ENCODE measurements around the gene CHI3L1. TPM values are rescaled to one million over a fixed set of nuclear protein-coding genes. Genes with fewer than 3 reads are reported as not detected.

Gene CHI3L1
- polyA plus RNA-seq, 3 donors = 9.7 to 16.6 (median 13.6) TPM

DNA sequence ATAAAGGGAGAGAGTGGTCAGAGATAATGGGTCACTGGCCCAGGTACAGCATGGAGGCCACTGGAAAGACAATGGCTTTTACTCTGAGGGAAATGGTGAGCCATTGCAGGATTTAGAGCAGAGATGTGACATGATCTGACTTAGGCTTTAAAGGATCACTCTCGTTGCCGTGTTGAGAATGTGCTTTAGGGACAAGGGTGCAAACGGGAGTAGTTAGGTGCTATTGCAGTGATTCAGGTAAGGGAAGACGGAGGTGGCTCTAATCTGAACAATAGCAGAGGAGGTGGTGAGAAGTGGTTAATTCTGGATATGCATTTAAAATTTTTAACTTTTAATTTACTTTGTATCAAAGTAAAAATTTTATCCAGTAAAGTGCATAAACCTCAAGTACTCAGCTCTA is 49.2 kb downstream of the CHI3L1 start:
- DNase-seq = no peak

DNA sequence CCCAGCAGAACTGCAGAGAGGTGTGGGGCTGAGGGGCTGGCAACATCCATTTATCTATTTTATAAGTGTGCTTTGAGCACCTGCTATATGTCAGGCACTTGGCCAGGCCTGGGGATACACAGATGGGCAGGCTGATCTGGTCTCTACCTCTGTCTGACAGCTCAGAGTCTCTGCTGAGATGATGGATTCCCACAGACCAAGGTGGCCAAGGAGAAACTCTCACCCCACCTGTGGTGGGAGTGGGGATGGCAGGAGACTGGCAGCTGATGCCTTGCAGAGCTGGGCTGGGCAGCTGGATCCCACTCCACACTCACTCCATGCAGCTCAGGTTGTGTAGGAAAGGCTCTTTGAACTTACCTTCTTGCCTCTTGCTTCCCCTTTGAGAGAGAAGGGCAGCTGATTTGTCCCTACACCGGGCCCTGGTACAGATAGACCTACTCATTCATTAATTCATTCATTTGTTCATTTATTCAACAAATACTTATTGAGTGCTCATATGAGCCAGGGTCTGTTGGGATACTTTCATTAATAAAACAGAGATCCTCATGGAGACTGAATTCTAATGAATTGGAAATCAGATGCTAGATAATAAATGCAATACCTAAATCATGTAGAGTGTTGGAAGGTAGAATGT is 50.0 kb downstream of the CHI3L1 start:
- DNase-seq = no peak

DNA sequence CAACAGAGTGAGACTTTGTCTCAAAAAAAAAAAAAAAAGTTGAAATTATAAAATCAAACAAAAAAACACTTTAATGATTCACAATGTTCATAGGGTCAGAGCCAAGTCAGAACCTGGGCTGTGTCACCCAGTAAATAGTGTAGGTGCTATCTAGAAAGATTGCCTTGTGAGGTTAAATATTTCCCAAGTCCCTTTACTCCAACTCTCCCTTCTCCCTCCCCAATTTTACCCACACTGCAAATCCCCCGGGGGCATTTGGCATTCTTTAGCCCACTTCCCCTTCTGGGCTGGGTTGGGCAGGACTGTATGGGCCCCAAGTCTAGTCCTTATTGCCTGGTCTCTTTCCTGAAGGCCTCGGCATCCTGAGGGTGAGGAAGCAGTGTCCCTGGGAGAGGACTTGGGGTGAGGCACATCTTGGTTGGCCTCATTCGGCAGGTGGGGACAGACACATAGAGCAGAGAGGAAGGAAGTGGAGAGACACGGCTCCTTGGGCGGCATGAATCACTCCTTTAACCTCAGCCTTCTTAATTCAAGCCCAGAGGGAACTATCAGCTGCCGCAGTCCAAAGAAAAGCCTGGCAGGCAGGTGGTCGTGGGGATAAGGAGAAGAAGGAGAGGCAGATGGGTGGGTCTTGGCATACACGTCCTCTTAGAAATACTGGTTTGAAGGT is 50.7 kb downstream of the CHI3L1 start:
- DNase-seq = no peak

DNA sequence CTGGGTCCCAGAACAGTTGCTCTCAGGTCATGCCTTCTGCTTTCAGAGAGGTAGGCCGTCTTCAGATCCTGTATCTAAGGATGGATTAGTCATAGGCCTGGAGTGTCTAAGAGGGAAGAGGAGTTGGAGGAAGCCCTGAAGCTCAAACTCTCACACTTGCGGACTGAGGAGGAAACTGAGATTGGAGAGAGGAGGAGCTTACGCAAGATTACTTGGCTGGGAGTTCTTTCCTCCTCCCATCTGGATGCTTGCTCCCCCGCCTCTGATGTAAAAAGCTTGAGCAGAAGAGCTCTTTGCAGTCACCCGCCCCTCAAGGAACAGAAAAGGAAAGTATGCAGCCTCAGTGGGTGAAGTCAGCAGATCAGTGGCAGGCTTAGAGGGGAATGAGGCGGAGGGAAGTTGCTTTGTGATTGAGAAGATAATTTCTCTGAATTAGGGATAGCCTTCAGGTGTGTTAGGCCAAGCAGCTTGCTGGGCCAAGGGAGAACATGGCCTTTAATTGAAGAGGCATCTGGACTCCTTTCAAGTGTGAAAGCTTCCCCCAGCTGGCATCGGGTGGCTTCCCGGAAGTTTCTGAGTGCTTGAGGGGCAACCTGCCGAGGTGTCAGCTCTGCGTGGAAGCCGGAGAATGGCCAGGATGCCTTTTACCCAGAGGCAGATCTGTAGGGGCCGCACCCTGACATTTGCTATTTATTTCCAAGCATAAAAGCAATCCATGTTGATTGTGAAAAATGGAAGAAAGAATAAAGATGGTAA is 52.4 kb downstream of the CHI3L1 start:
- DNase-seq = no peak

DNA sequence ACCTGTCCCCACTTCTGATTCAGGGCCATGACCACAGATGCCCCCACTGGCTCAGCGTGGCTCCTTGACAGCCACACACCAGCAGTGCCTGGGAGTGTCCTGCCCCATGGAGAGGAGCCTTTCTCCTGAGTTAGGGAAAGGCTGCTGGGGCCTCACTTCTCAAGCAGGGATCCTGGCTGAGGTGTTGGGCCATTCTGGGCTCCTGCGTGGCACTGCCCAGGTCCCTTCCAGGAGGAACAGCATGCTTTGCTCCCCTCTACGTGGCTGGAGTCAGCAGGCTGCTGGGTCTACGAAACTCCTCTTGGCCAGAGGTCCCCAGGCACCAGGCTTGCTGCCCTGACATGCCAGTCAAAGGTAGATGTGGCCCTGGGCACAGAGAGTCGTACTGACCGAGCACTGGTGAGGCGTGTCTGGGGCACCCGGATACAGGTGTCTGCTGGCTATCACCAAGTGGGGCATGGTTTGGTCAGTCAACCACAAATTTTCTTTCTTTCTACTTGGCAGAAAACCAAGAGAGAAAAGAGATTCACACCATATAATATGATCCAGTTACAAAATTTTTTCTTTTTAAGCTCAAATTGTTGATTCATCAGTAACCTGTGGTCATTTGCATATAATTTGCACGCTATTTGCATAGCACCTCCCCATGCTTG is 54.8 kb downstream of the CHI3L1 start:
- no peak for DNase-seq

DNA sequence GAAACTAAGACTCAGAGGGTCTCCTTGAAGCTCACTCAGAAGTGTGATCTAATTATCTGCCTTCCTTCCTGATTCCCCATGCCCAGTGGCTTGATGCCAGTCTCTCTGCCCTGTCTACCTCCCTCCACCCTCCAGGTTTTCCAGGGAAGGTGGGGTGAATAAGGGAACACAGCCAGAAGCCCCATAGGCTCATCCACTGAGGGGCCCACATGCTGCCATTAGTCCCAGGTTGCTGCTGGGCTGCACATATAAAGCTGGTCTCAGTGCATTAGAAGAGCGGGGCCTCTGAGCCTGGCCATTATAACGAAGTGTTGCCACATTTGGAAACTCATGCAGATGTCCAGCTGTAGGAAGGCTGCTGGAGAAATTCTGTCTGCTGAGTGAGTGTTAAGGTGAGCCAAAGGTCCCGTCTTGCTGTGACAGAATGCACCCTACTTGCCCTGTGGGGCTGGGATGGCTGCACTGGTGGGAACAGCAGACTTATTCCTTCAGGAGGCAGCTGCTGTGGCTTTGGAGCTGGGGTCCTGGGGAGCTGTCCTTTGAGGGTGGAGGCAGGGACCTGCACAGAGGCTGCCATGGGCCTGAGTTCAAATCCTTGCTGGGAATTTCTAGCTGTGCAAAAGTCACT is 56.0 kb downstream of the CHI3L1 start:
- no peak for DNase-seq

DNA sequence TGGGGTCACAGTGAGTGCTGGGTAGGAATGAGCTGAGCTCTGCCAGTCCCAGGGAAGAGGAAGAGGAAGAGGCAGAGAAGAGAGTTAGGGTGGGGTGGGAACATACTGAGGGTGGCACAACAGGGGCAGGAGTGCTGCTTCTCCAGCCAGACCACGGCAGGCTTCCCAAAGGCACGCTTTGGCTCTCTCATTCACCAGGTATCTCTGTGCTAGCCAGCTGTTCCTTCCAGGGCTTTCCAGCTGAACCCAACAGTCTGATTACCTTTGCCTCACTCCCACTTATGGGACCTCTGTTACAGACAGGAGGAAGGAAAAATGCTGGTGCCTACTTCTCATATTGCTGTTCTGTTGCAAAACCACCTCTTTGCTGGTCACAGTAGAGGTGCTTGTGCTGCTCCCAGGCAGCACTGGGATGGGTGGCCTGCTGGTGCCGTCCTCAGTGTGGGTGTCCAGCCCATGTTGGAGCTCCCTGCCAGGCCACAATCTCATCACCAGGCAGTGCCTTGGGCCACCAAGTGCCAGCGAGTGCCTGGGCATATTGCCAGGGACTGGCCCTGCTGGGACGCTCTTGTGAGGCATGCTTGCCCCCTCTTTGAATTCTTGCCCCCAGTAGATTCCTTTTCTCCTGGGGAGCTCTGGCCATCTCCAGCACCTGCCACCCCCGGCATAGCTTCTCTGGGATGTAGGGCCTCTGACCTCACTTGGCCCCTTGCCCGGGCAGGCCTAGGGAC is 56.8 kb downstream of the CHI3L1 start:
- DNase-seq = no peak

Other genes starting within 250 kb of the CHI3L1 start
- 10 to 100 TPM; 72.5 to 79.9 (median 74.9) TPM for gene ADIPOR1, start 228.4 kb downstream of the CHI3L1 start, polyA plus RNA-seq (ENCODE audit: insufficient read length in 3 of 3)
- 10 to 100 TPM; 44.6 to 50.6 (median 47.3) TPM for gene CYB5R1, start 219.4 kb downstream of the CHI3L1 start, polyA plus RNA-seq (ENCODE audit: insufficient read length in 3 of 3)
- 10 to 100 TPM; 72.6 to 78.1 (median 73.3) TPM for gene TMEM183A, start 179.3 kb downstream of the CHI3L1 start, polyA plus RNA-seq (ENCODE audit: insufficient read length in 3 of 3)
- gene PPFIA4, start 160.2 kb downstream of the CHI3L1 start, polyA plus RNA-seq (ENCODE audit: insufficient read length in 3 of 3) = 10 to 100 TPM in 2 of 3 donors, 1 to 10 TPM in 1; 7.4 to 15.9 (median 13.3) TPM
- gene MYOG, start 100.7 kb downstream of the CHI3L1 start, polyA plus RNA-seq (ENCODE audit: insufficient read length in 3 of 3) = under 1 TPM; 0.15 to 0.34 (median 0.18) TPM
- 1 to 10 TPM; 5.5 to 8.0 (median 6.2) TPM for gene ADORA1, start 59.0 kb downstream of the CHI3L1 start, polyA plus RNA-seq (ENCODE audit: insufficient read length in 3 of 3)
- gene MYBPH, start 10.9 kb downstream of the CHI3L1 start, polyA plus RNA-seq (ENCODE audit: insufficient read length in 3 of 3) = under 1 TPM; 0.40 to 0.57 (median 0.50) TPM
- gene CHIT1, start 43.0 kb upstream of the CHI3L1 start, polyA plus RNA-seq (ENCODE audit: insufficient read length in 3 of 3) = under 1 TPM; 0.12 to 0.23 (median 0.17) TPM
- 100 to 1,000 TPM in 2 of 3 donors, 10 to 100 TPM in 1; 91.8 to 119 (median 100) TPM for gene BTG2, start 118.8 kb upstream of the CHI3L1 start, polyA plus RNA-seq (ENCODE audit: insufficient read length in 3 of 3)
- 10 to 100 TPM; 30.8 to 48.2 (median 36.7) TPM for gene FMOD, start 164.4 kb upstream of the CHI3L1 start, polyA plus RNA-seq (ENCODE audit: insufficient read length in 3 of 3)

Measured in renal pelvis (tissue), 4 donors.